HepG2 (cell line): ENCODE data around the gene CMTM8. TPM values are rescaled to one million over a fixed set of nuclear protein-coding genes. Genes with fewer than 3 reads are reported as not detected.

Experiments
- ATAC-seq: fragments of 200-7000 bp; cut with Tn5 transposase; 3 replicates; pipeline ENCODE4 v1.9.1; 2020; ENCODE audit warnings: mild to moderate bottlenecking, moderate library complexity
- BruUV-seq: library from RNA; stranded (reverse); fragments of 400-500 nt; replicated peaks from 2 replicates; lab custom pipeline; 2021; lab: Mats Ljungman, UMichigan
- CTCF ChIA-PET: fragments of 300-600 bp; formaldehyde crosslinking; extraction: SDS; loops from one replicate; lab custom pipeline; 2021; ENCODE audit warnings: low total read pairs, inconsistent platforms, low intra/inter-chr PET ratio; lab: Yijun Ruan, JAX
- POLR2A ChIA-PET: fragments of 350-600 bp; sonication (Branson Sonifier 250); formaldehyde crosslinking; loops from one replicate; lab custom pipeline; 2020; ENCODE audit warnings: antibody characterized with exemption, inconsistent platforms; lab: Yijun Ruan, JAX
- DNase-seq: peaks from one replicate; pipeline ENCODE4 v3.0.0-alpha.2; 2015; ENCODE audit warnings: low spot score
- FAIRE-seq: peaks from 3 replicates; lab custom pipeline; 2011; peaks lifted over from hg19 to GRCh38; lab: Jason Lieb, UNC
- H2AFZ ChIP-seq: one replicate; pipeline ENCODE4 v1.6.1; 2011; ENCODE audit warnings: low read length, inconsistent platforms
- H3K27ac ChIP-seq: fragments of 300-600 bp; 3 replicates; pipeline ENCODE4 v1.8.0; 2011; ENCODE audit warnings: mixed run types, mild to moderate bottlenecking, mixed read lengths, low read length, inconsistent platforms; ENCODE audit not compliant: insufficient read depth; ENCODE audit errors: extremely low read length
- H3K27me3 ChIP-seq, 2 experiments: fragments of 200-600 bp in 1 of 2; 2 replicates in 1 of 2; 3 replicates in 1 of 2; pipeline versions ENCODE4 v1.6.0 to v1.8.0; 2011; ENCODE audit warnings: low read length in 2 of 2, mild to moderate bottlenecking in 2 of 2, moderate library complexity in 2 of 2, inconsistent platforms in 1 of 2; ENCODE audit not compliant: insufficient read depth in 2 of 2, control insufficient read depth in 1 of 2
- H3K36me3 ChIP-seq, 2 experiments: fragments of 200-600 bp in 1 of 2; replicated peaks in 1 of 2; 2 replicates in 1 of 2; 3 replicates in 1 of 2; pipeline versions ENCODE4 v1.5.1 to v1.8.0; 2011; ENCODE audit warnings: low read length in 2 of 2, inconsistent platforms in 1 of 2; ENCODE audit not compliant: insufficient read depth in 2 of 2, control insufficient read depth in 1 of 2
- H3K4me1 ChIP-seq: 2 replicates; pipeline ENCODE4 v1.5.1; 2012; ENCODE audit warnings: low read length, inconsistent platforms; ENCODE audit not compliant: insufficient read depth
- H3K4me2 ChIP-seq: 2 replicates; pipeline ENCODE4 v1.6.0; 2011; ENCODE audit warnings: low read depth, low read length, inconsistent platforms
- H3K4me3 ChIP-seq, 3 experiments: fragments of 200-600 bp in 1 of 3; sonication (generic), shearing (Covaris generic) in 1 of 3; replicated peaks in 1 of 3; 2 replicates each; pipeline ENCODE4 v1.5.1; 2011 to 2016; ENCODE audit warnings: low read length in 3 of 3, inconsistent platforms in 2 of 3, low read depth in 2 of 3, mild to moderate bottlenecking in 2 of 3, control low read depth in 1 of 3, mixed read lengths in 1 of 3; ENCODE audit not compliant: insufficient read depth in 1 of 3
- H3K79me2 ChIP-seq: one replicate; pipeline ENCODE4 v1.6.1; 2011; ENCODE audit warnings: low read length, inconsistent platforms; ENCODE audit not compliant: insufficient read depth
- H3K9ac ChIP-seq: 2 replicates; pipeline ENCODE4 v1.6.0; 2011; ENCODE audit warnings: mild to moderate bottlenecking, low read depth, low read length, inconsistent platforms; ENCODE audit not compliant: insufficient read depth
- H3K9me3 ChIP-seq: 2 replicates; pipeline ENCODE4 v1.5.1; 2012; ENCODE audit warnings: mild to moderate bottlenecking, low read length
- H4K20me1 ChIP-seq: 2 replicates; pipeline ENCODE4 v1.6.0; 2011; ENCODE audit warnings: inconsistent platforms, mild to moderate bottlenecking, low read length, moderate library complexity; ENCODE audit not compliant: insufficient read depth
- MAZ ChIP-seq, 2 experiments: sonication (generic) in 1 of 2; formaldehyde crosslinking in 1 of 2; IDR thresholded peaks; 2 replicates each; pipeline versions ENCODE4 v1.5.0 to v1.6.1; 2012 to 2020; ENCODE audit warnings: low read depth in 2 of 2, mild to moderate bottlenecking in 2 of 2, borderline replicate concordance in 1 of 2, improper control_type of control experiment in 1 of 2, low read length in 1 of 2, missing genetic modification reagents in 1 of 2, moderate library complexity in 1 of 2
- PPARG ChIP-seq: conservative IDR thresholded peaks from 2 replicates; pipeline ENCODE4 v1.6.1; 2016; ENCODE audit warnings: missing biosample characterization, missing genetic modification reagents
- ZBTB42 ChIP-seq: sonication (generic); formaldehyde crosslinking; IDR thresholded peaks from 2 replicates; pipeline ENCODE4 v1.5.0; 2020; ENCODE audit warnings: mild to moderate bottlenecking, missing genetic modification reagents
- ZNF547 ChIP-seq: sonication (generic); formaldehyde crosslinking; IDR thresholded peaks from 2 replicates; pipeline ENCODE4 v1.5.1; 2020; ENCODE audit warnings: mild to moderate bottlenecking, missing genetic modification reagents
- ZNF614 ChIP-seq: IDR thresholded peaks from 2 replicates; pipeline ENCODE4 v1.6.1; 2018; ENCODE audit warnings: missing biosample characterization, missing genetic modification reagents, inconsistent platforms, borderline replicate concordance
- ZNF629 ChIP-seq: sonication (generic); formaldehyde crosslinking; conservative IDR thresholded peaks from 2 replicates; pipeline ENCODE4 v1.5.0; 2020; ENCODE audit warnings: missing genetic modification reagents
- WGBS: methylation state at CpG from one replicate; pipeline ENCODE4 v1.1.6; 2017; ENCODE audit warnings: low lambda C conversion rate; 5-methylcytosine and 5-hydroxymethylcytosine counted together
- in situ Hi-C: cut with HindIII; loops from 2 replicates; pipeline ENCODE4 v1.10.0; 2017; ENCODE audit warnings: low pct_unique_long_range_greater_than_20kb; ENCODE audit not compliant: extremely low pct_ligation_motif_present
- intact Hi-C: fragments of 100-400 bp; cut with micrococcal nuclease; formaldehyde crosslinking; loops from one replicate; pipeline ENCODE4 v1.10.0; 2022; ENCODE audit not compliant: unreplicated experiment
- polyA plus RNA-seq, 8 experiments: library from polyadenylated mRNA; depleted of rRNA in 3 of 8; stranded (reverse) in 7 of 8; unstranded in 1 of 8; fragments of >200 nt; fragmentation: Illumina TruSeq in 4 of 8; extraction: Trizol in 4 of 8; gene quantifications; 2 replicates each; pipeline versions ENCODE4 v1.2.1 to v1.2.3, GENCODE V29; 2011 to 2016; ENCODE audit warnings: low read depth in 4 of 8, missing spikeins in 1 of 8, mixed read lengths in 1 of 8; ENCODE audit not compliant: insufficient read depth in 1 of 8
- total RNA-seq, 5 experiments: library from RNA; depleted of rRNA; stranded (reverse); fragments of >200 nt; fragmentation: Illumina TruSeq; extraction: Trizol; gene quantifications; 2 replicates each; pipeline ENCODE4 v1.2.3, GENCODE V29; 2016; ENCODE audit warnings: low read depth in 1 of 5

CMTM8 gene
- total and polyA plus RNA-seq, 2 of the 13 experiments (the other 11 are each of a cell fraction or from before 2014, with no cell fraction given), result 8.9 to 15.8 TPM

DNA sequence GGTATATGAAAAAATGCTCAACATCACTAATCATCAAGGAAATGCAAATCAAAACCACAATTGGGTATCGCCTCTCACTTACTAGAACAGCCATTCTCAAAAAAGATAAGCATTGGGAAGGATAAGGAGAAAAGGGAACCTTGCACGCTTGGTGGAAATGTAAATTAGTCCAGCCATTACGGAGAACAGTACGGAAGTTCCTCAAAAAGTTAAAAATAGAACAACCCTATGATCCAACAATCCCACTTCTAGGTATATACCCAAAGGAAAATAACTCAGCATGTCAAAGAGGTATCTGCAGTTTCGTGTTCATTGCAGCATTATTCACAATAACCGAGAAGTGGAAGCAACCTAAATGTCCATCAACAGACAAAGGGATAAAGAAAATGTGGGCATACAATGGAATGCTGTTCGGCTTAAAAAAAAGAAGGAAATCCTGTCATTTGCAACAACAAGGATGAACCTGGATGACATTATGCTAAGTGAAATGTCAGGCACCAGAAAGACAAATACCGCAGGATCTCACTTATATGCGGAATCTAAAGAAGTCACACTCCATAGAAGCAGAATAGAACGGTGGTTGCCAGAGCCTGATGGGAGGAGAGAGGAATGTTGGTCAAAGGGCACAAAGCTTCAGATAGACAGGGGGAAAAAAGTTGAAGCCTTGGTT is 141.5 kb downstream of the CMTM8 start:
- Histone ChIP-seq H2AFZ (no peak overlapping the region), H3K27ac (no peak overlapping the region), H3K9me3 (no peaks in the 10 kb centered on the region), H4K20me1 (no peaks in the 10 kb centered on the region), H3K4me3 (no peak overlapping the region), H3K4me1 (0 out of 2 replicates have a peak, but pooled peaks cover 6% of the 10 kb centered on the region), H3K36me3 (no peaks in the 10 kb centered on the region), H3K79me2 (no peaks in the 10 kb centered on the region), H3K27me3 (no peaks in the 10 kb centered on the region), H3K9ac (no peak overlapping the region), H3K4me2 (no peak overlapping the region)
- no TSS peak for BruUV-seq
- ATAC-seq, result no peak
- POLR2A ChIA-PET, result no interaction called here
- CTCF ChIA-PET, result no interaction called here
- DNase-seq, result no peak
- 69% methylated on average over 10 of the region's 10 CpGs for WGBS
- TF ChIP-seq ZNF614 (CRISPR knock-in tag) (no peak), PPARG (CRISPR knock-in tag) (0 out of 2 replicates have a peak, but pooled peaks have one; percentile 44)
- in situ Hi-C loops, result no loop called here
- intact Hi-C loops, result loop anchor here (5.0 kb wide), 1 partner anchor 282 kb away; no protein-coding TSS in a partner anchor
- no peak for FAIRE-seq

DNA sequence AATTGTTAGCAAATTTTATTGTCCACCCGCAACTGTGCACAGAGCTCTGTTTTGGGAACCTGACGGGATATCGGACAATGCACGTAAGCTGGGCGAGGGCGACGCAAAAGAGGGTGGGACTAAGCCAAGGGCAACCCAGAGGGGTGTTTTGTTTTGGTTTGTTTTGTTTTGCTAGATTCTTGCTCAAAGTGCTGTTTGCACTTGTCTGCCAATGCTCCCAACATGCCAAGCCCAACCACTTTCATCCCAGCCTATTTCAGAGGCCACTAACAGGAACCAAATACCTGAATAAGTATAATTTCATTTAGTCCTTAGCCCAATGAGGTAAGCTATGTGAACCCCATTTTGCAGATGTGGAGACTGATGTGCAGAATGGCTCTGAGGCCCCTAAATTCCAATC is 143.4 kb downstream of the CMTM8 start:
- no peaks in the 10 kb centered on the region for H4K20me1 ChIP-seq
- H3K27me3 ChIP-seq, result no peaks in the 10 kb centered on the region; a peak in 1 of 5 replicates
- no TSS peak for BruUV-seq
- intact Hi-C loops (no loop called here), in situ Hi-C loops (no loop called here)
- ATAC-seq, result no peak
- 0 out of 2 replicates have a peak, but pooled peaks cover 6% of the 10 kb centered on the region for H3K4me1 ChIP-seq
- ChIA-PET CTCF (no interaction called here), POLR2A (no interaction called here)
- H3K9ac ChIP-seq, result no peak overlapping the region
- H3K4me2 ChIP-seq, result no peak overlapping the region
- no peak for TF ChIP-seq ZBTB42 (CRISPR knock-in tag)
- TF ChIP-seq ZNF547 (CRISPR knock-in tag), result no peak
- 0 out of 2 replicates have a peak, but pooled peaks have one; percentile 12 for TF ChIP-seq ZNF629
- TF ChIP-seq MAZ (IDR thresholded peaks at IDR 0.05; ENCODE audit: borderline replicate concordance, low read depth, low read length), result no peak
- TF ChIP-seq MAZ (CRISPR knock-in tag; IDR thresholded peaks at IDR 0.05; ENCODE audit: low read depth), result no peak
- no peaks in the 10 kb centered on the region for H3K79me2 ChIP-seq
- no peaks in the 10 kb centered on the region for H3K9me3 ChIP-seq
- no peak overlapping the region for H2AFZ ChIP-seq
- no peak for FAIRE-seq
- H3K4me3 ChIP-seq, result no peak overlapping the region
- no peak for DNase-seq
- no peak overlapping the region for H3K27ac ChIP-seq
- 78% methylated on average over 7 of the region's 7 CpGs for WGBS
- H3K36me3 ChIP-seq, result no peaks in the 10 kb centered on the region
